Measurements from ENCODE around the gene G6PD. TPM values are rescaled to one million over a fixed set of nuclear protein-coding genes. Genes with fewer than 3 reads are reported as not detected.
"Not testable (repeated sequence)": the region's sequence is repeated elsewhere in the genome, so short reads cannot be mapped to it uniquely, and the experiment has no call there.

The G6PD gene
- total and polyA plus RNA-seq, 2 of the 8 experiments (the other 6 are each of a cell fraction or from before 2014, with no cell fraction given), result 47.3 to 55.1 TPM

GRCh38 chrX:154502098-154502497 is 44.5 kb downstream of the G6PD start (continued):
- no peak for TF ChIP-seq TBP (IDR thresholded peaks at IDR 0.05; ENCODE audit: low read depth, low read length)
- TF ChIP-seq RXRA (IDR thresholded peaks at IDR 0.05; ENCODE audit: insufficient read depth, low read depth, low read length), result no peak
- no peak for TF ChIP-seq JUND (IDR thresholded peaks at IDR 0.05; ENCODE audit: low read length)
- TF ChIP-seq TCF12 (IDR thresholded peaks at IDR 0.05; ENCODE audit: low read depth, low read length), result no peak
- TF ChIP-seq SRF (IDR thresholded peaks at IDR 0.05; ENCODE audit: low read depth, low read length), result no peak
- no peak for TF ChIP-seq E2F6 (IDR thresholded peaks at IDR 0.05)
- no peak for TF ChIP-seq SP1 (IDR thresholded peaks at IDR 0.05; ENCODE audit: low read depth, low read length)
- no peak for TF ChIP-seq POU5F1 (IDR thresholded peaks at IDR 0.05; ENCODE audit: low read depth, low read length)

GRCh38 chrX:154501423-154501822 is 45.2 kb downstream of the G6PD start:
- H2AK5ac ChIP-seq (ENCODE audit: low read depth, low read length); H3K27ac ChIP-seq (ENCODE audit: low read depth, low read length); H3K79me2 ChIP-seq (ENCODE audit: control insufficient read depth in 1 of 2, insufficient read depth in 2 of 2, low read length in 2 of 2); H2BK12ac ChIP-seq (ENCODE audit: low read depth, low read length); H2BK120ac ChIP-seq (replicated peaks; ENCODE audit: low read depth, low read length); H3K4me2 ChIP-seq (ENCODE audit: insufficient read depth in 1 of 2, low read depth in 2 of 2, low read length in 2 of 2); H4K20me1 ChIP-seq (replicated peaks in 1 of 2; ENCODE audit: control insufficient read depth in 1 of 2, insufficient read depth in 2 of 2, low read length in 2 of 2); H2BK5ac ChIP-seq (ENCODE audit: low read depth, low read length); H3K4ac ChIP-seq (replicated peaks; ENCODE audit: insufficient read length, low read depth, low read length); H3K23me2 ChIP-seq (ENCODE audit: low read depth, low read length); H3K14ac ChIP-seq (ENCODE audit: insufficient read length); CTCF ChIA-PET (ENCODE audit: partially characterized antibody); POLR2A ChIA-PET (ENCODE audit: partially characterized antibody); H3K56ac ChIP-seq (replicated peaks; ENCODE audit: insufficient read length, low read depth, low read length); H3K9me3 ChIP-seq (ENCODE audit: insufficient read depth in 2 of 2, low read depth in 1 of 2, low read length in 1 of 2); H2AFZ ChIP-seq (ENCODE audit: low read length); H2BK15ac ChIP-seq (ENCODE audit: low read length); DNase-seq (ENCODE audit: low read depth in 1 of 2, low spot score in 2 of 2); H3K9ac ChIP-seq (replicated peaks in 1 of 4; ENCODE audit: extremely low read depth in 1 of 4, low read depth in 3 of 4, low read length in 3 of 4); H3K36me3 ChIP-seq (ENCODE audit: control insufficient read depth in 2 of 4, insufficient read depth in 4 of 4, low read length in 3 of 4); H3K4me3 ChIP-seq (ENCODE audit: extremely low read depth in 1 of 4, insufficient read depth in 2 of 4, low read depth in 3 of 4, low read length in 4 of 4); H4K8ac ChIP-seq (ENCODE audit: extremely low read depth, insufficient read depth, low read length); H4K5ac ChIP-seq (ENCODE audit: insufficient read length, low read depth, low read length); FAIRE-seq; H2BK20ac ChIP-seq (ENCODE audit: low read length); H3K4me1 ChIP-seq (replicated peaks in 1 of 4; ENCODE audit: control insufficient read depth in 3 of 4, insufficient read depth in 4 of 4, low read length in 3 of 4); H3K27me3 ChIP-seq (replicated peaks in 1 of 4; ENCODE audit: control insufficient read depth in 3 of 4, extremely low read depth in 1 of 4, insufficient read depth in 3 of 4, low read length in 3 of 4); H4K91ac ChIP-seq (replicated peaks; ENCODE audit: insufficient read length, low read length); H3K79me1 ChIP-seq (ENCODE audit: low read depth, low read length); H3K18ac ChIP-seq (ENCODE audit: extremely low read depth, low read length); H3K23ac ChIP-seq (ENCODE audit: insufficient read length): not testable (repeated sequence)
- WGBS, 2 experiments (ENCODE audit: extremely low coverage in 1 of 2, insufficient coverage in 1 of 2, insufficient read length in 1 of 2, insufficient replicate concordance in 2 of 2, low coverage in 1 of 2, low lambda C conversion rate in 2 of 2, missing lambda C conversion rate in 1 of 2), result 90% methylated on average over 2 of the region's 7 CpGs; no CpG with 5 or more reads in 1 of the 2 experiments

Data from H1 (cell line).